IMR-90 (cell line): ENCODE results near the gene ENPP7. TPM values are rescaled to one million over a fixed set of nuclear protein-coding genes. Genes with fewer than 3 reads are reported as not detected.

ENCODE experiments used
- ATAC-seq: fragments of 200-7000 bp; cut with Tn5 transposase; 2 replicates; pipeline ENCODE4 v1.9.1; 2020; ENCODE audit warnings: low read depth, mild to moderate bottlenecking, moderate library complexity
- BruUV-seq: library from RNA; stranded (reverse); fragments of 400-500 nt; replicated peaks from 2 replicates; lab custom pipeline; 2021; lab: Mats Ljungman, UMichigan
- CTCF ChIA-PET: fragments of 300-600 bp; formaldehyde crosslinking; extraction: SDS; loops from one replicate; lab custom pipeline; 2021; ENCODE audit warnings: antibody characterized with exemption; lab: Yijun Ruan, JAX
- POLR2A ChIA-PET: fragments of 300-600 bp; sonication (Branson Sonifier 250); formaldehyde crosslinking; loops from one replicate; lab custom pipeline; 2022; ENCODE audit warnings: antibody characterized with exemption; ENCODE audit not compliant: unreplicated experiment; lab: Charles Lee
- DNase-seq: peaks from one replicate; pipeline ENCODE4 v3.0.0; 2013
- H2AFZ ChIP-seq: replicated peaks from 2 replicates; pipeline ENCODE3; 2013; ENCODE audit warnings: low read length, mild to moderate bottlenecking; ENCODE audit not compliant: poor library complexity
- H2AK5ac ChIP-seq: 2 replicates; pipeline ENCODE4 v1.6.1; 2013; ENCODE audit warnings: low read depth, low read length, inconsistent platforms
- H2AK9ac ChIP-seq: replicated peaks from 2 replicates; pipeline ENCODE3; 2013; ENCODE audit warnings: mild to moderate bottlenecking, low read depth, low read length, moderate library complexity; ENCODE audit not compliant: poor library complexity
- H2BK120ac ChIP-seq: 2 replicates; pipeline ENCODE4 v1.6.1; 2013; ENCODE audit warnings: low read depth, low read length, inconsistent platforms
- H2BK15ac ChIP-seq: 3 replicates; pipeline ENCODE4 v1.6.1; 2013; ENCODE audit warnings: low read depth, low read length, inconsistent platforms
- H2BK20ac ChIP-seq: 2 replicates; pipeline ENCODE4 v1.6.1; 2013; ENCODE audit warnings: low read depth, mild to moderate bottlenecking, inconsistent platforms, low read length, moderate library complexity
- H2BK5ac ChIP-seq: 2 replicates; pipeline ENCODE4 v1.6.1; 2013; ENCODE audit warnings: mild to moderate bottlenecking, low read depth, low read length, inconsistent platforms; ENCODE audit not compliant: poor library complexity, severe bottlenecking
- H3K14ac ChIP-seq: replicated peaks from 2 replicates; pipeline ENCODE4 v1.6.1; 2013; ENCODE audit warnings: low read depth, low read length, inconsistent platforms
- H3K18ac ChIP-seq: 2 replicates; pipeline ENCODE4 v1.6.1; 2013; ENCODE audit warnings: low read depth, low read length, control low read depth
- H3K23ac ChIP-seq: 2 replicates; pipeline ENCODE4 v1.6.1; 2013; ENCODE audit warnings: low read depth, low read length, inconsistent platforms
- H3K27ac ChIP-seq: 2 replicates; pipeline ENCODE4 v1.5.1; 2013; ENCODE audit warnings: mild to moderate bottlenecking, control low read depth, low read length; ENCODE audit not compliant: insufficient read depth
- H3K27me3 ChIP-seq: 2 replicates; pipeline ENCODE4 v1.6.1; 2013; ENCODE audit warnings: low read length; ENCODE audit not compliant: control insufficient read depth, insufficient read depth
- H3K36me3 ChIP-seq: 2 replicates; pipeline ENCODE4 v1.6.1; 2013; ENCODE audit warnings: low read length, mixed read lengths; ENCODE audit not compliant: control insufficient read depth, insufficient read depth
- H3K4ac ChIP-seq: 2 replicates; pipeline ENCODE4 v1.6.1; 2013; ENCODE audit warnings: low read depth, low read length, inconsistent platforms
- H3K4me1 ChIP-seq: 2 replicates; pipeline ENCODE4 v1.6.1; 2013; ENCODE audit warnings: low read length, mixed read lengths; ENCODE audit not compliant: control insufficient read depth, insufficient read depth
- H3K4me2 ChIP-seq: 2 replicates; pipeline ENCODE4 v1.6.1; 2013; ENCODE audit warnings: low read depth, mild to moderate bottlenecking, control low read depth, low read length, moderate library complexity
- H3K4me3 ChIP-seq: 2 replicates; pipeline ENCODE4 v1.5.1; 2013; ENCODE audit warnings: low read depth, mild to moderate bottlenecking, control low read depth, low read length, moderate library complexity; ENCODE audit not compliant: insufficient read depth
- H3K56ac ChIP-seq: 2 replicates; pipeline ENCODE4 v1.6.1; 2013; ENCODE audit warnings: low read length, inconsistent platforms; ENCODE audit not compliant: insufficient read depth; ENCODE audit errors: extremely low read depth
- H3K79me1 ChIP-seq, 2 experiments: 2 replicates each; pipeline ENCODE4 v1.6.1; 2013; ENCODE audit warnings: low read length in 2 of 2, inconsistent platforms in 1 of 2, low read depth in 1 of 2
- H3K9ac ChIP-seq: 2 replicates; pipeline ENCODE4 v1.6.1; 2013; ENCODE audit warnings: low read depth, low read length, control low read depth
- H3K9me1 ChIP-seq: 2 replicates; pipeline ENCODE4 v1.6.1; 2013; ENCODE audit warnings: low read length, inconsistent platforms; ENCODE audit not compliant: insufficient read depth
- H3K9me3 ChIP-seq: 2 replicates; pipeline ENCODE4 v1.6.1; 2013; ENCODE audit warnings: low read length; ENCODE audit not compliant: control insufficient read depth, insufficient read depth
- H4K20me1 ChIP-seq: 2 replicates; pipeline ENCODE4 v1.6.1; 2013; ENCODE audit warnings: low read length, inconsistent platforms; ENCODE audit not compliant: insufficient read depth
- H4K5ac ChIP-seq: 2 replicates; pipeline ENCODE4 v1.6.1; 2013; ENCODE audit warnings: mild to moderate bottlenecking, low read depth, low read length, control low read depth
- H4K8ac ChIP-seq, 2 experiments: 2 replicates each; pipeline ENCODE4 v1.6.1; 2013; ENCODE audit warnings: low read depth in 2 of 2, low read length in 2 of 2, control low read depth in 1 of 2, inconsistent platforms in 1 of 2
- H4K91ac ChIP-seq: 2 replicates; pipeline ENCODE4 v1.6.1; 2013; ENCODE audit warnings: low read depth, low read length, inconsistent platforms; ENCODE audit not compliant: insufficient read depth
- CHD1 ChIP-seq: IDR thresholded peaks from 2 replicates; pipeline ENCODE4 v1.6.1; 2012; ENCODE audit warnings: low read depth, low read length, improper control_type of control experiment
- CTCF ChIP-seq: conservative IDR thresholded peaks from 2 replicates; pipeline ENCODE4 v1.5.1; 2012; ENCODE audit warnings: mild to moderate bottlenecking, low read depth, low read length, improper control_type of control experiment
- MAZ ChIP-seq: IDR thresholded peaks from 2 replicates; pipeline ENCODE4 v1.6.1; 2012; ENCODE audit warnings: low read depth, mild to moderate bottlenecking, low read length, improper control_type of control experiment, moderate library complexity, borderline replicate concordance
- NFE2L2 ChIP-seq: fragments of 150-350 bp; IDR thresholded peaks from 2 replicates; pipeline ENCODE4 v1.6.1; 2016; ENCODE audit warnings: low read depth, mild to moderate bottlenecking, low read length
- RCOR1 ChIP-seq: IDR thresholded peaks from 2 replicates; pipeline ENCODE4 v1.6.1; 2012; ENCODE audit warnings: mild to moderate bottlenecking, low read length, improper control_type of control experiment; ENCODE audit not compliant: insufficient replicate concordance
- RFX5 ChIP-seq: IDR thresholded peaks from 2 replicates; pipeline ENCODE4 v1.8.0; 2012; ENCODE audit warnings: low read depth, mild to moderate bottlenecking, low read length, moderate library complexity
- WGBS, 2 experiments: methylation state at CpG; one replicate each; pipeline versions ENCODE4 v1.1.5 to v1.1.7; 2013; ENCODE audit warnings: missing lambda C conversion rate in 2 of 2; ENCODE audit not compliant: insufficient read length in 1 of 2; ENCODE audit errors: extremely low coverage in 2 of 2; 5-methylcytosine and 5-hydroxymethylcytosine counted together
- dilution Hi-C: fragments of 300-500 bp; cut with HindIII; formaldehyde crosslinking; loops from one replicate; pipeline ENCODE4 v1.14.3; 2018; ENCODE audit warnings: low sequenced_read_pairs; ENCODE audit not compliant: unreplicated experiment
- in situ Hi-C: fragments of 300-500 bp; cut with MboI; formaldehyde crosslinking; loops from 3 replicates; pipeline ENCODE4 v1.14.3; 2019; ENCODE audit warnings: low sequenced_read_pairs, inconsistent platforms, mixed read lengths
- intact Hi-C: fragments of 100-400 bp; cut with micrococcal nuclease; formaldehyde crosslinking; loops from 2 replicates; pipeline ENCODE4 v1.10.0; 2022
- polyA plus RNA-seq, 3 experiments: library from polyadenylated mRNA; depleted of rRNA; stranded (reverse); fragments of >200 nt; gene quantifications; 2 replicates each; pipeline ENCODE4 v1.2.3, GENCODE V29; 2012; ENCODE audit warnings: low replicate concordance in 1 of 3
- total RNA-seq: library from RNA; depleted of rRNA; stranded (reverse); fragments of >200 nt; gene quantifications from 2 replicates; pipeline ENCODE4 v1.2.3, GENCODE V29; 2012

The ENPP7 gene
- total and polyA plus RNA-seq, 2 of the 4 experiments (the other 2 are of a cell fraction) = not detected

GRCh38 chr17:79752175-79752574 lies 21.4 kb downstream of the ENPP7 start:
- H3K18ac ChIP-seq = no peak overlapping the region
- DNase-seq (no peak), ATAC-seq (no peak)
- in situ Hi-C loops (loop anchor here (10.0 kb wide), 1 partner anchor 163 kb away; no protein-coding TSS in a partner anchor), dilution Hi-C loops (no loop called here), intact Hi-C loops (no loop called here)
- ChIA-PET POLR2A (no interaction called here), CTCF (no interaction called here)
- H4K91ac ChIP-seq = no peak overlapping the region
- H3K9me3 ChIP-seq = no peaks in the 10 kb centered on the region
- no TSS peak for BruUV-seq
- H3K23ac ChIP-seq = no peak overlapping the region
- H3K79me1 ChIP-seq = no peaks in the 10 kb centered on the region
- H3K27me3 ChIP-seq = peaks cover 43% of the 10 kb centered on the region
- H2BK15ac ChIP-seq = no peak overlapping the region
- no peaks in the 10 kb centered on the region for H3K9me1 ChIP-seq
- WGBS, 2 experiments = 81% methylated on average over 7 of the region's 13 CpGs; no CpG with 5 or more reads in 1 of the 2 experiments
- H4K20me1 ChIP-seq = no peaks in the 10 kb centered on the region
- no peak overlapping the region for H3K4me2 ChIP-seq
- H3K56ac ChIP-seq = no peak overlapping the region
- peaks cover 3% of the 10 kb centered on the region; the same call in 1 of the 2 replicates for H3K4me1 ChIP-seq
- H3K4me3 ChIP-seq = no peak overlapping the region
- no peak overlapping the region for H3K14ac ChIP-seq
- H2BK5ac ChIP-seq = no peak overlapping the region
- no peak overlapping the region for H4K8ac ChIP-seq
- no peak for TF ChIP-seq CHD1
- no peak for TF ChIP-seq RCOR1
- no peak for TF ChIP-seq RFX5
- TF ChIP-seq NFE2L2 = no peak
- no peak for TF ChIP-seq CTCF
- no peak for TF ChIP-seq MAZ
- H2AFZ ChIP-seq = no peak overlapping the region
- H2AK9ac ChIP-seq = peak overlapping the region; percentile 42
- H4K5ac ChIP-seq = no peak overlapping the region
- H3K27ac ChIP-seq = no peak overlapping the region
- no peak overlapping the region for H3K4ac ChIP-seq
- H2AK5ac ChIP-seq = no peak overlapping the region
- no peak overlapping the region for H2BK20ac ChIP-seq
- H2BK120ac ChIP-seq = no peak overlapping the region
- no peak overlapping the region for H3K9ac ChIP-seq
- H3K36me3 ChIP-seq = no peaks in the 10 kb centered on the region
